ENCODE data around the gene MTRF1.

MTRF1 gene

GRCh38 chr13:41263261-41263971 lies at the start of gene MTRF1:
MTRF1 (minus strand) TSS chr13:41263576; CDS start chr13:41260907, 2,669 bp downstream.
- no peak for TF ChIP-seq CTCF (IDR thresholded peaks at IDR 0.05; ENCODE audit: insufficient read depth, missing control alignments)
- FAIRE-seq = no peak
- peak; percentile 39 for DNase-seq (ENCODE audit: insufficient read length, low spot score)

- FAIRE-seq (no peak), DNase-seq (ENCODE audit: insufficient read length, low spot score) (no peak)
- TF ChIP-seq CTCF (IDR thresholded peaks at IDR 0.05; ENCODE audit: insufficient read depth, missing control alignments) = no peak
These were observed 49.7 kb upstream of the MTRF1 start for GRCh38 chr13:41313117-41313516.

- no peak for TF ChIP-seq CTCF (IDR thresholded peaks at IDR 0.05; ENCODE audit: insufficient read depth, missing control alignments)
- FAIRE-seq = no peak
- DNase-seq (ENCODE audit: insufficient read length, low spot score) = no peak
These were observed 48.8 kb upstream of the MTRF1 start for GRCh38 chr13:41312176-41312500.

- FAIRE-seq = no peak
- DNase-seq (ENCODE audit: insufficient read length, low spot score) = no peak
- TF ChIP-seq CTCF (IDR thresholded peaks at IDR 0.05; ENCODE audit: insufficient read depth, missing control alignments) = no peak
These were observed 48.2 kb upstream of the MTRF1 start for GRCh38 chr13:41311406-41312175.

- DNase-seq (ENCODE audit: insufficient read length, low spot score) (peak; percentile 95), FAIRE-seq (no peak)
- TF ChIP-seq CTCF (IDR thresholded peaks at IDR 0.05; ENCODE audit: insufficient read depth, missing control alignments) = no peak
These were observed 47.6 kb upstream of the MTRF1 start, which contains the start of gene NAA16 for GRCh38 chr13:41310963-41311405. NAA16 (plus strand) TSS chr13:41311267; CDS start chr13:41311529, 262 bp downstream.

GRCh38 chr13:41307884-41308640 lies 44.7 kb upstream of the MTRF1 start:
- DNase-seq (ENCODE audit: insufficient read length, low spot score) = no peak
- no peak for TF ChIP-seq CTCF (IDR thresholded peaks at IDR 0.05; ENCODE audit: insufficient read depth, missing control alignments)
- no peak for FAIRE-seq

All from D721Med (cell line).